Uterus (tissue), 2 donors: ENCODE results near the gene YIF1A.

Experiments used
- CTCF ChIP-seq, 4 experiments: fragments of 200-600 bp in 2 of 4; fragments of 450-650 bp in 2 of 4; sonication (generic) in 2 of 4; IDR thresholded peaks; one replicate each; pipeline ENCODE4 v1.5.1; 2016 to 2019; ENCODE audit warnings: antibody characterized with exemption in 4 of 4, mild to moderate bottlenecking in 2 of 4, moderate library complexity in 1 of 4
- POLR2A ChIP-seq, 2 donors: fragments of 450-650 bp; IDR thresholded peaks; one replicate each; pipeline ENCODE4 v1.6.1; 2016; ENCODE audit warnings: antibody characterized with exemption in 2 of 2, mild to moderate bottlenecking in 1 of 2, moderate library complexity in 1 of 2

- no peak for TF ChIP-seq POLR2A (IDR thresholded peaks at IDR 0.05)
- TF ChIP-seq CTCF (IDR thresholded peaks at IDR 0.05), result no peak
These were observed 26.8 kb downstream of the YIF1A start for GRCh38 chr11:66262191-66262590.
